Subcutaneous adipose tissue (tissue), 4 donors: ENCODE results near the gene FAH. TPM values are rescaled to one million over a fixed set of nuclear protein-coding genes. Genes with fewer than 3 reads are reported as not detected.

Experiments used
- CTCF ChIP-seq: fragments of 450-650 bp; IDR thresholded peaks from one replicate; pipeline ENCODE4 v1.5.1; 2016; ENCODE audit warnings: low read depth, mild to moderate bottlenecking, control low read depth, antibody characterized with exemption, moderate library complexity
- total RNA-seq, 4 donors: library from RNA; depleted of rRNA; stranded (reverse); fragments of >200 nt; gene quantifications; one replicate each; pipeline ENCODE4 v1.1.0, GENCODE V29; 2016

FAH gene
- total RNA-seq, 4 donors from 2014 or later = 87.6 to 196 (median 109) TPM

- TF ChIP-seq CTCF = no peak
Observed at GRCh38 chr15:80217327-80217900, 64.6 kb downstream of the FAH start.

GRCh38 chr15:80219955-80220354 is 67.2 kb downstream of the FAH start:
- TF ChIP-seq CTCF = no peak

GRCh38 chr15:80228959-80229610 is 76.3 kb downstream of the FAH start:
- no peak for TF ChIP-seq CTCF

GRCh38 chr15:80231371-80231770 is 78.6 kb downstream of the FAH start:
- no peak for TF ChIP-seq CTCF

- no peak for TF ChIP-seq CTCF
Observed at GRCh38 chr15:80233581-80233980, 80.8 kb downstream of the FAH start.

- no peak for TF ChIP-seq CTCF
Observed at GRCh38 chr15:80234883-80235282, 82.1 kb downstream of the FAH start.

Other genes with a start within 250 kb of the FAH start
- gene BCL2A1, start 181.8 kb upstream of the FAH start, total RNA-seq = 10 to 100 TPM in 1 of 4 donors, 1 to 10 TPM in 2, not detected in 1; 4.8 to 53.5 (median 9.3) TPM
- 100 to 1,000 TPM; 107 to 155 (median 140) TPM for gene ZFAND6, start 93.3 kb upstream of the FAH start, total RNA-seq
- not detected for gene CTXND1, start 99.2 kb downstream of the FAH start, total RNA-seq